K562 (cell line): ENCODE data around the gene IRAG1. TPM values are rescaled to one million over a fixed set of nuclear protein-coding genes. Genes with fewer than 3 reads are reported as not detected.

Source experiments
- DMBX1 ChIP-seq: fragments of 250-450 bp; sonication (Bioruptor Pico); IDR thresholded peaks from 2 replicates; pipeline ENCODE4 v1.8.0; 2022; ENCODE audit warnings: inconsistent platforms, mild to moderate bottlenecking, moderate library complexity, borderline replicate concordance
- GABPB2 ChIP-seq: fragments of 250-450 bp; sonication (Bioruptor Pico); conservative IDR thresholded peaks from 2 replicates; pipeline ENCODE4 v1.5.1; 2021; ENCODE audit warnings: mild to moderate bottlenecking
- HDAC2 ChIP-seq: fragments of 450-650 bp; IDR thresholded peaks from 2 replicates; pipeline ENCODE4 v1.6.1; 2016; ENCODE audit warnings: mild to moderate bottlenecking
- PURB ChIP-seq: sonication (generic); formaldehyde crosslinking; IDR thresholded peaks from 2 replicates; pipeline ENCODE4 v1.9.0; 2021; ENCODE audit warnings: low read depth, mild to moderate bottlenecking, missing genetic modification reagents
- ZNF197 ChIP-seq: fragments of 200-800 bp; sonication (Bioruptor generic); IDR thresholded peaks from 2 replicates; pipeline ENCODE4 v1.6.1; 2016; ENCODE audit warnings: low read depth, missing genetic modification characterization, missing compliant biosample characterization
- polyA plus RNA-seq, 8 experiments: library from polyadenylated mRNA; depleted of rRNA in 4 of 8; stranded (reverse) in 5 of 8; unstranded in 3 of 8; fragments of >200 nt; fragmentation: Nextera tagmentation in 2 of 8; fragmentation: Illumina TruSeq in 1 of 8; extraction: Ambion mirVana in 2 of 8; extraction: Trizol in 1 of 8; gene quantifications; 2 replicates each; pipeline versions ENCODE4 v1.2.1 to v1.2.3, GENCODE V29; 2011 to 2014; ENCODE audit warnings: inconsistent platforms in 1 of 8, missing spikeins in 1 of 8
- total RNA-seq, 7 experiments: library from RNA; depleted of rRNA in 6 of 7; stranded (reverse); fragments of >200 nt in 6 of 7; fragmentation: Illumina TruSeq in 2 of 7; extraction: Trizol in 2 of 7; gene quantifications; 2 replicates each; pipeline versions ENCODE4 v1.2.1 to v1.2.3, GENCODE V29; 2011 to 2021; ENCODE audit warnings: low replicate concordance in 1 of 7
- TF ChIP-seq, protein P1 (sequence below): fragments of 450-650 bp; IDR thresholded peaks from 2 replicates; pipeline ENCODE4 v1.6.1; 2016
- TF ChIP-seq, protein P2 (sequence below), 2 experiments: fragments of 450-650 bp; conservative IDR thresholded peaks; 2 replicates each; pipeline ENCODE4 v1.6.1; 2017; ENCODE audit warnings: mild to moderate bottlenecking in 2 of 2, moderate library complexity in 2 of 2
- TF ChIP-seq, protein P3 (sequence below): fragments of 200-800 bp; sonication (Bioruptor generic); IDR thresholded peaks from 2 replicates; pipeline ENCODE4 v1.6.1; 2017; ENCODE audit warnings: missing genetic modification characterization, missing compliant biosample characterization
- TF ChIP-seq, protein P4 (sequence below): fragments of 250-450 bp; sonication (Bioruptor Pico); IDR thresholded peaks from 2 replicates; pipeline ENCODE4 v1.5.0; 2021
- TF ChIP-seq, protein P5 (sequence below): fragments of 450-650 bp; IDR thresholded peaks from 2 replicates; pipeline ENCODE4 v1.6.1; 2017; ENCODE audit warnings: antibody characterized with exemption, mild to moderate bottlenecking
- TF ChIP-seq, protein P6 (sequence below), 2 experiments: IDR thresholded peaks in 1 of 2; conservative IDR thresholded peaks in 1 of 2; 2 replicates each; pipeline ENCODE4 v1.6.1; 2016; ENCODE audit warnings: low read depth in 2 of 2, mild to moderate bottlenecking in 1 of 2, missing compliant biosample characterization in 1 of 2, missing genetic modification characterization in 1 of 2, moderate library complexity in 1 of 2

Gene IRAG1
- total and polyA plus RNA-seq, 9 of the 15 experiments (the other 6 are each of a cell fraction or from before 2014, with no cell fraction given): 0.01 to 0.22 (median 0.09) TPM; not detected in 1

DNA sequence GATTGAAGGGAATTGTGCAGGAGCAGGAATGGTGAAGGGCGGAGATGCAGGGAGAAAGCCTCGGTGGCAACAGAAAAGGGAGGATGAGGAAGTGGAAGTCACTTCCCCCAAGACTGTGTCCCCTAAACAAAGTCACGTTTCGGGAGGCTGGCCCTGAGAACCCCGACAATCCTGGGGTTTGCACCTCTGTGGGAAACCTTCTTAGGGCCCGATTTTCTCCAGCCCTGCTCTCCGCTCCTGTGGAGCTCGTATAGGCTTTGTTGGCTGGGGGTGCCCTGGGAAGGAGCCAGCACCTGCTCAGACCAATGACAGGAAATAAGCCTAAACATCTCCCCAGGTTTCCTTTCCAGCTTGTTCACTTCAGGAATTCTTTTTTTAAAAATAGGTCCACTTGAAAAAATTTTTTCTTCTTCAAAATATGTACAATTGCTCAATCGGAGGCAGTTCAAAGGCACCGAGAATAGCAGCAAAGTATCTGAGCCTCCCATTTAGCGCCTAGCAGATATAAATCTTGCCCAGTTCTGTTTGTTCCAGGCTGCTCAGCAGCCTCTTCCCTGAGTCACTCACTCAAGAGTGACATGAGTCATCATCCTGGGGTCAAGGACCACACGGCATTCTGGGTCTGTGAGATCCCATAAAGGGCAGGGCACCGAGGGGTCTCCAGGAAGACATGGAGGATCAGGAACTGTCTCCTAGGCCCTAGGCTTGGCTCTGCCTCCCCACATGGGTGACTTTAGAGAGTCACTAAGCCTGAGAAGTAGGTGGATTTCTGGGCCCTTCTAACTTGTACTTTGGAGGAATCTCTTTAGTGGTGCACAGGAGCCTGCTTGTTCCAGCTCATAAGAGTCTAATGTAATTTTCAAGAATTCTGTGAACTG is 34.0 kb downstream of the IRAG1 start (continued):
- TF ChIP-seq, protein P1, sequence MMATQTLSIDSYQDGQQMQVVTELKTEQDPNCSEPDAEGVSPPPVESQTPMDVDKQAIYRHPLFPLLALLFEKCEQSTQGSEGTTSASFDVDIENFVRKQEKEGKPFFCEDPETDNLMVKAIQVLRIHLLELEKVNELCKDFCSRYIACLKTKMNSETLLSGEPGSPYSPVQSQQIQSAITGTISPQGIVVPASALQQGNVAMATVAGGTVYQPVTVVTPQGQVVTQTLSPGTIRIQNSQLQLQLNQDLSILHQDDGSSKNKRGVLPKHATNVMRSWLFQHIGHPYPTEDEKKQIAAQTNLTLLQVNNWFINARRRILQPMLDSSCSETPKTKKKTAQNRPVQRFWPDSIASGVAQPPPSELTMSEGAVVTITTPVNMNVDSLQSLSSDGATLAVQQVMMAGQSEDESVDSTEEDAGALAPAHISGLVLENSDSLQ: peak; percentile 94
- TF ChIP-seq, protein P2, sequence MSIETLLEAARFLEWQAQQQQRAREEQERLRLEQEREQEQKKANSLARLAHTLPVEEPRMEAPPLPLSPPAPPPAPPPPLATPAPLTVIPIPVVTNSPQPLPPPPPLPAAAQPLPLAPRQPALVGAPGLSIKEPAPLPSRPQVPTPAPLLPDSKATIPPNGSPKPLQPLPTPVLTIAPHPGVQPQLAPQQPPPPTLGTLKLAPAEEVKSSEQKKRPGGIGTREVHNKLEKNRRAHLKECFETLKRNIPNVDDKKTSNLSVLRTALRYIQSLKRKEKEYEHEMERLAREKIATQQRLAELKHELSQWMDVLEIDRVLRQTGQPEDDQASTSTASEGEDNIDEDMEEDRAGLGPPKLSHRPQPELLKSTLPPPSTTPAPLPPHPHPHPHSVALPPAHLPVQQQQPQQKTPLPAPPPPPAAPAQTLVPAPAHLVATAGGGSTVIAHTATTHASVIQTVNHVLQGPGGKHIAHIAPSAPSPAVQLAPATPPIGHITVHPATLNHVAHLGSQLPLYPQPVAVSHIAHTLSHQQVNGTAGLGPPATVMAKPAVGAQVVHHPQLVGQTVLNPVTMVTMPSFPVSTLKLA (conservative IDR thresholded peaks at IDR 0.05): peak in 1 of 2 experiments; percentile 36; a peak in 2 of 4 replicates
- no peak for TF ChIP-seq PURB (CRISPR knock-in tag)
- TF ChIP-seq DMBX1: peak; percentile 48; the same call in 1 of the 2 replicates
- TF ChIP-seq, protein P3, sequence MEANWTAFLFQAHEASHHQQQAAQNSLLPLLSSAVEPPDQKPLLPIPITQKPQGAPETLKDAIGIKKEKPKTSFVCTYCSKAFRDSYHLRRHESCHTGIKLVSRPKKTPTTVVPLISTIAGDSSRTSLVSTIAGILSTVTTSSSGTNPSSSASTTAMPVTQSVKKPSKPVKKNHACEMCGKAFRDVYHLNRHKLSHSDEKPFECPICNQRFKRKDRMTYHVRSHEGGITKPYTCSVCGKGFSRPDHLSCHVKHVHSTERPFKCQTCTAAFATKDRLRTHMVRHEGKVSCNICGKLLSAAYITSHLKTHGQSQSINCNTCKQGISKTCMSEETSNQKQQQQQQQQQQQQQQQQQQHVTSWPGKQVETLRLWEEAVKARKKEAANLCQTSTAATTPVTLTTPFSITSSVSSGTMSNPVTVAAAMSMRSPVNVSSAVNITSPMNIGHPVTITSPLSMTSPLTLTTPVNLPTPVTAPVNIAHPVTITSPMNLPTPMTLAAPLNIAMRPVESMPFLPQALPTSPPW (CRISPR knock-in tag): no peak; the same call in 1 of the 2 replicates
- no peak for TF ChIP-seq GABPB2
- TF ChIP-seq, protein P4, sequence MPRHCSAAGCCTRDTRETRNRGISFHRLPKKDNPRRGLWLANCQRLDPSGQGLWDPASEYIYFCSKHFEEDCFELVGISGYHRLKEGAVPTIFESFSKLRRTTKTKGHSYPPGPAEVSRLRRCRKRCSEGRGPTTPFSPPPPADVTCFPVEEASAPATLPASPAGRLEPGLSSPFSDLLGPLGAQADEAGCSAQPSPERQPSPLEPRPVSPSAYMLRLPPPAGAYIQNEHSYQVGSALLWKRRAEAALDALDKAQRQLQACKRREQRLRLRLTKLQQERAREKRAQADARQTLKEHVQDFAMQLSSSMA (CRISPR knock-in tag): no peak
- TF ChIP-seq, protein P5, sequence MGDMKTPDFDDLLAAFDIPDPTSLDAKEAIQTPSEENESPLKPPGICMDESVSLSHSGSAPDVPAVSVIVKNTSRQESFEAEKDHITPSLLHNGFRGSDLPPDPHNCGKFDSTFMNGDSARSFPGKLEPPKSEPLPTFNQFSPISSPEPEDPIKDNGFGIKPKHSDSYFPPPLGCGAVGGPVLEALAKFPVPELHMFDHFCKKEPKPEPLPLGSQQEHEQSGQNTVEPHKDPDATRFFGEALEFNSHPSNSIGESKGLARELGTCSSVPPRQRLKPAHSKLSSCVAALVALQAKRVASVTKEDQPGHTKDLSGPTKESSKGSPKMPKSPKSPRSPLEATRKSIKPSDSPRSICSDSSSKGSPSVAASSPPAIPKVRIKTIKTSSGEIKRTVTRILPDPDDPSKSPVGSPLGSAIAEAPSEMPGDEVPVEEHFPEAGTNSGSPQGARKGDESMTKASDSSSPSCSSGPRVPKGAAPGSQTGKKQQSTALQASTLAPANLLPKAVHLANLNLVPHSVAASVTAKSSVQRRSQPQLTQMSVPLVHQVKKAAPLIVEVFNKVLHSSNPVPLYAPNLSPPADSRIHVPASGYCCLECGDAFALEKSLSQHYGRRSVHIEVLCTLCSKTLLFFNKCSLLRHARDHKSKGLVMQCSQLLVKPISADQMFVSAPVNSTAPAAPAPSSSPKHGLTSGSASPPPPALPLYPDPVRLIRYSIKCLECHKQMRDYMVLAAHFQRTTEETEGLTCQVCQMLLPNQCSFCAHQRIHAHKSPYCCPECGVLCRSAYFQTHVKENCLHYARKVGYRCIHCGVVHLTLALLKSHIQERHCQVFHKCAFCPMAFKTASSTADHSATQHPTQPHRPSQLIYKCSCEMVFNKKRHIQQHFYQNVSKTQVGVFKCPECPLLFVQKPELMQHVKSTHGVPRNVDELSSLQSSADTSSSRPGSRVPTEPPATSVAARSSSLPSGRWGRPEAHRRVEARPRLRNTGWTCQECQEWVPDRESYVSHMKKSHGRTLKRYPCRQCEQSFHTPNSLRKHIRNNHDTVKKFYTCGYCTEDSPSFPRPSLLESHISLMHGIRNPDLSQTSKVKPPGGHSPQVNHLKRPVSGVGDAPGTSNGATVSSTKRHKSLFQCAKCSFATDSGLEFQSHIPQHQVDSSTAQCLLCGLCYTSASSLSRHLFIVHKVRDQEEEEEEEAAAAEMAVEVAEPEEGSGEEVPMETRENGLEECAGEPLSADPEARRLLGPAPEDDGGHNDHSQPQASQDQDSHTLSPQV: peak; percentile 95
- no peak for TF ChIP-seq ZNF197 (CRISPR knock-in tag)
- peak; percentile 61; the same call in 1 of the 2 replicates for TF ChIP-seq HDAC2
- TF ChIP-seq, protein P6, sequence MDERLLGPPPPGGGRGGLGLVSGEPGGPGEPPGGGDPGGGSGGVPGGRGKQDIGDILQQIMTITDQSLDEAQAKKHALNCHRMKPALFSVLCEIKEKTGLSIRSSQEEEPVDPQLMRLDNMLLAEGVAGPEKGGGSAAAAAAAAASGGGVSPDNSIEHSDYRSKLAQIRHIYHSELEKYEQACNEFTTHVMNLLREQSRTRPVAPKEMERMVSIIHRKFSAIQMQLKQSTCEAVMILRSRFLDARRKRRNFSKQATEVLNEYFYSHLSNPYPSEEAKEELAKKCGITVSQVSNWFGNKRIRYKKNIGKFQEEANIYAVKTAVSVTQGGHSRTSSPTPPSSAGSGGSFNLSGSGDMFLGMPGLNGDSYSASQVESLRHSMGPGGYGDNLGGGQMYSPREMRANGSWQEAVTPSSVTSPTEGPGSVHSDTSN (CRISPR knock-in tag; IDR thresholded peaks at IDR 0.05; ENCODE audit: low read depth): no peak
- TF ChIP-seq, protein P6 (tag; conservative IDR thresholded peaks at IDR 0.05; ENCODE audit: low read depth): peak; percentile 83
